Naive thymus-derived CD4-positive, alpha-beta T cell (primary cell): ENCODE measurements around the gene BCL11A. TPM values are rescaled to one million over a fixed set of nuclear protein-coding genes. Genes with fewer than 3 reads are reported as not detected.

Experiments used
- ATAC-seq: fragments of 150-1000 bp; cut with Tn5 transposase; 2 replicates; pipeline ENCODE4 v1.10.0; 2021; ENCODE audit warnings: mild to moderate bottlenecking, moderate library complexity
- CTCF ChIA-PET: fragments of 350-600 bp; sonication (Branson Sonifier 250); formaldehyde crosslinking; loops from one replicate; lab custom pipeline; 2021; ENCODE audit warnings: antibody characterized with exemption; lab: Charles Lee
- POLR2A ChIA-PET: fragments of 350-600 bp; sonication (Branson Sonifier 250); formaldehyde crosslinking; loops from one replicate; lab custom pipeline; 2021; ENCODE audit warnings: antibody characterized with exemption, inconsistent platforms; lab: Charles Lee
- DNase-seq, 9 donors: peaks; one replicate each; pipeline versions ENCODE4 v3.0.0 to v3.0.0-alpha.2; 2020 to 2022; ENCODE audit warnings: mixed read lengths in 1 of 9
- H3K27ac ChIP-seq: one replicate; pipeline ENCODE4 v1.7.0; 2013; ENCODE audit warnings: mild to moderate bottlenecking, low read depth, low read length, moderate library complexity
- H3K27me3 ChIP-seq, 2 donors: one replicate each; pipeline ENCODE4 v1.7.0; 2013; ENCODE audit warnings: low read length in 2 of 2, mild to moderate bottlenecking in 2 of 2, moderate library complexity in 2 of 2; ENCODE audit not compliant: control insufficient read depth in 2 of 2, insufficient read depth in 2 of 2
- H3K36me3 ChIP-seq, 3 experiments: 1 replicate in 2 of 3; 2 replicates in 1 of 3; pipeline ENCODE4 v1.7.0; 2013; ENCODE audit warnings: low read length in 3 of 3, mild to moderate bottlenecking in 3 of 3, moderate library complexity in 1 of 3; ENCODE audit not compliant: insufficient read depth in 3 of 3, control insufficient read depth in 2 of 3
- H3K4me1 ChIP-seq, 2 donors: one replicate each; pipeline ENCODE4 v1.7.0; 2013; ENCODE audit warnings: low read length in 2 of 2, mild to moderate bottlenecking in 2 of 2, moderate library complexity in 1 of 2; ENCODE audit not compliant: control insufficient read depth in 2 of 2, insufficient read depth in 2 of 2
- H3K4me3 ChIP-seq: 2 replicates; pipeline ENCODE4 v1.7.0; 2013; ENCODE audit warnings: mild to moderate bottlenecking, low read length
- H3K9me3 ChIP-seq, 3 experiments: 1 replicate in 2 of 3; 2 replicates in 1 of 3; pipeline ENCODE4 v1.7.0; 2013; ENCODE audit warnings: low read length in 3 of 3; ENCODE audit not compliant: control insufficient read depth in 2 of 3
- H3K27ac Mint-ChIP-seq, 9 donors: one replicate each; pipeline ENCODE4 v1.8.0; 2020 to 2022; ENCODE audit warnings: mixed read lengths in 9 of 9, mild to moderate bottlenecking in 8 of 9, moderate library complexity in 5 of 9, inconsistent platforms in 2 of 9
- H3K27me3 Mint-ChIP-seq, 5 donors: one replicate each; pipeline ENCODE4 v1.8.0; 2021 to 2022; ENCODE audit warnings: mixed read lengths in 5 of 5, mild to moderate bottlenecking in 1 of 5
- H3K36me3 Mint-ChIP-seq, 5 donors: one replicate each; pipeline ENCODE4 v1.8.0; 2020 to 2022; ENCODE audit warnings: mixed read lengths in 5 of 5, mild to moderate bottlenecking in 3 of 5, inconsistent platforms in 1 of 5
- H3K4me1 Mint-ChIP-seq, 7 donors: one replicate each; pipeline ENCODE4 v1.8.0; 2020 to 2022; ENCODE audit warnings: mixed read lengths in 7 of 7, mild to moderate bottlenecking in 3 of 7, inconsistent platforms in 1 of 7
- H3K4me3 Mint-ChIP-seq, 10 donors: one replicate each; pipeline ENCODE4 v1.8.0; 2020 to 2022; ENCODE audit warnings: mild to moderate bottlenecking in 10 of 10, mixed read lengths in 10 of 10, moderate library complexity in 6 of 10, inconsistent platforms in 2 of 10
- H3K9me3 Mint-ChIP-seq, 11 donors: one replicate each; pipeline ENCODE4 v1.8.0; 2020 to 2022; ENCODE audit warnings: mixed read lengths in 11 of 11, mild to moderate bottlenecking in 4 of 11, inconsistent platforms in 1 of 11, moderate library complexity in 1 of 11
- intact Hi-C, 2 donors: fragments of 100-400 bp; cut with micrococcal nuclease; formaldehyde crosslinking; loops; one replicate each; pipeline ENCODE4 v1.15.1; 2023
- polyA plus RNA-seq, 2 donors: library from polyadenylated mRNA; unstranded; fragments of 300-500 nt; fragmentation: Illumina TruSeq; gene quantifications; one replicate each; pipeline ENCODE4 v1.2.3, GENCODE V29; 2021
- total RNA-seq, 6 experiments: library from RNA in 5 of 6; stranded (reverse) in 5 of 6; gene quantifications; 1 replicate in 5 of 6; 2 replicates in 1 of 6; pipeline ENCODE4 v1.2.3 and lab custom pipeline; 2021 to 2026

BCL11A gene
- total and polyA plus RNA-seq, 7 experiments from 2014 or later: 1.5 to 26.2 (median 2.5) TPM; not detected in 1

- intact Hi-C loops: no loop called here
- Mint-ChIP-seq H3K4me1 (peaks cover 0 to 4% (median 0%) of the 10 kb centered on the region in 7 donors), H3K27me3 (peaks cover 0 to 18% (median 10%) of the 10 kb centered on the region in 5 donors), H3K27ac (no peak overlapping the region), H3K9me3 (peaks cover 0 to 1% (median 0%) of the 10 kb centered on the region in 11 donors), H3K4me3 (no peak overlapping the region), H3K36me3 (no peaks in the 10 kb centered on the region)
- H3K27me3 ChIP-seq: no peaks in the 10 kb centered on the region
- H3K4me3 ChIP-seq: no peak overlapping the region
- no peaks in the 10 kb centered on the region for H3K4me1 ChIP-seq
- DNase-seq (no peak), ATAC-seq (no peak)
- no peak overlapping the region for H3K27ac ChIP-seq
- POLR2A ChIA-PET: no interaction called here
- CTCF ChIA-PET: no interaction called here
- no peaks in the 10 kb centered on the region for H3K9me3 ChIP-seq
- no peaks in the 10 kb centered on the region for H3K36me3 ChIP-seq
Measured at GRCh38 chr2:60442608-60443007, 110.8 kb downstream of the BCL11A start.

DNA sequence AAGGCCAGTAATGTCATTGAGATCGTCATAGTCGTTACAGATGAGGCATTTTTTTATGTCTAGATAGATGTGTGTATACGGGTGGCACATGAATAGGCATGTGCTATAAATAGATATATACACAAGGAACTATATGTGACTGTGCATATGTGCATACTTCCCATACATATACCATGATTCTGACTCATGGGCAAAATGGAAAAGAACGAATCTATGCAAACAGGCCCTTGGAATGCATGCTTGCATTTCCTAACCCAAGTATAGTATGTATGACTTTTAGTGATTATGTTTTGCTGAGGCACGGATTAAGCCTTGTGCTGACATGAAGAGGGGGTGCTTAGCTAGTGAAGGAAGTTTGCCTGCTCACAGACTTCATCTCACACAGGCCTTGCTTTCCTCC lies 111.7 kb downstream of the BCL11A start:
- intact Hi-C loops: no loop called here
- no peak overlapping the region for H3K4me3 ChIP-seq
- H3K27ac Mint-ChIP-seq: no peak overlapping the region
- peaks cover 0 to 4% (median 0%) of the 10 kb centered on the region in 7 donors for H3K4me1 Mint-ChIP-seq
- H3K27ac ChIP-seq: no peak overlapping the region
- ChIA-PET POLR2A (no interaction called here), CTCF (no interaction called here)
- H3K4me3 Mint-ChIP-seq: no peak overlapping the region
- no peaks in the 10 kb centered on the region for H3K9me3 ChIP-seq
- no peaks in the 10 kb centered on the region for H3K27me3 ChIP-seq
- no peaks in the 10 kb centered on the region for H3K36me3 ChIP-seq
- no peak for ATAC-seq
- no peaks in the 10 kb centered on the region for H3K36me3 Mint-ChIP-seq
- H3K9me3 Mint-ChIP-seq: peaks cover 0 to 1% (median 0%) of the 10 kb centered on the region in 11 donors
- peaks cover 0 to 18% (median 13%) of the 10 kb centered on the region in 5 donors for H3K27me3 Mint-ChIP-seq
- no peaks in the 10 kb centered on the region for H3K4me1 ChIP-seq
- no peak for DNase-seq

GRCh38 chr2:60440767-60441163 lies 112.7 kb downstream of the BCL11A start:
- Mint-ChIP-seq H3K27ac (no peak overlapping the region), H3K4me1 (peaks cover 0 to 4% (median 0%) of the 10 kb centered on the region in 7 donors), H3K9me3 (peaks cover 0 to 1% (median 0%) of the 10 kb centered on the region in 11 donors), H3K27me3 (peaks cover 0 to 18% (median 13%) of the 10 kb centered on the region in 5 donors), H3K4me3 (no peak overlapping the region), H3K36me3 (no peaks in the 10 kb centered on the region)
- POLR2A ChIA-PET: no interaction called here
- Histone ChIP-seq H3K9me3 (no peaks in the 10 kb centered on the region), H3K4me1 (no peaks in the 10 kb centered on the region), H3K36me3 (no peaks in the 10 kb centered on the region), H3K27ac (no peak overlapping the region), H3K27me3 (no peaks in the 10 kb centered on the region), H3K4me3 (no peak overlapping the region)
- CTCF ChIA-PET: no interaction called here
- DNase-seq (no peak), ATAC-seq (no peak)
- intact Hi-C loops: no loop called here

DNA sequence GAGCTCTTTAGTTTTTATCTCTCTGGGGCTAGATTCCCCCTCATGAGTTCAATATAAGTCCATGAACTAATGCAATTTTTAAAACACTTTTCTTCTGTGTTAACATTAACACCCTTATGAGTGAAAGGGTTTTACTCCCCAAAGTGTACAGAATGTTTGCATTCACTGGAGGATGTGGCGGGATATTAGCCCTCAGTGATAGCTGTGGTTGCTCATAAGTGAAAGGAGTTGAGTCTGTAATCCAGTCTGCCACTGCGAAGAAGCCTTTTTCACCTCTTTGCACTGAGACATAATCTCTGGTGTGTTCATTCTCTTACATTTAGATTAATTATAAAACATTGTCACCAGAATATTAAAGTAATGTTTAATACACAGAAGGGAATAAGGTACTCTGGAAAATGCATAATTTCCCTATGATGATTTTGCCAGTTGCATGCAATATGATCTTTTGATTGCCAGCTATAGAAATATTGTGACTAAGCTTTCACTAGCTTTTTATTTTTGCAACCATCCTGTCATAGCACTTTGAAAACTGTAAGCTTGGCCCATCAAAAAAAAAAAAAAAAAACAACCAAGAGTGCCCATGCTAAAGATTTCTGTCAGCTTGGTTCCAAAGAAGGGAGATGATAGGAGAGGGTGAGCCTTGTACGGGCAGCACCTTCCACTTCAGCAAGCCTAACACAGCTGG lies 113.2 kb downstream of the BCL11A start:
- peaks cover 0 to 4% (median 0%) of the 10 kb centered on the region in 7 donors for H3K4me1 Mint-ChIP-seq
- H3K36me3 Mint-ChIP-seq: no peaks in the 10 kb centered on the region
- Histone ChIP-seq H3K9me3 (no peaks in the 10 kb centered on the region), H3K27ac (no peak overlapping the region), H3K4me1 (no peaks in the 10 kb centered on the region), H3K4me3 (no peak overlapping the region), H3K36me3 (no peaks in the 10 kb centered on the region), H3K27me3 (no peaks in the 10 kb centered on the region)
- intact Hi-C loops: no loop called here
- ChIA-PET CTCF (no interaction called here), POLR2A (no interaction called here)
- no peak overlapping the region for H3K27ac Mint-ChIP-seq
- peaks cover 0 to 18% (median 13%) of the 10 kb centered on the region in 5 donors for H3K27me3 Mint-ChIP-seq
- no peak overlapping the region for H3K4me3 Mint-ChIP-seq
- ATAC-seq: no peak
- peaks cover 0 to 1% (median 0%) of the 10 kb centered on the region in 11 donors for H3K9me3 Mint-ChIP-seq
- DNase-seq: no peak

DNA sequence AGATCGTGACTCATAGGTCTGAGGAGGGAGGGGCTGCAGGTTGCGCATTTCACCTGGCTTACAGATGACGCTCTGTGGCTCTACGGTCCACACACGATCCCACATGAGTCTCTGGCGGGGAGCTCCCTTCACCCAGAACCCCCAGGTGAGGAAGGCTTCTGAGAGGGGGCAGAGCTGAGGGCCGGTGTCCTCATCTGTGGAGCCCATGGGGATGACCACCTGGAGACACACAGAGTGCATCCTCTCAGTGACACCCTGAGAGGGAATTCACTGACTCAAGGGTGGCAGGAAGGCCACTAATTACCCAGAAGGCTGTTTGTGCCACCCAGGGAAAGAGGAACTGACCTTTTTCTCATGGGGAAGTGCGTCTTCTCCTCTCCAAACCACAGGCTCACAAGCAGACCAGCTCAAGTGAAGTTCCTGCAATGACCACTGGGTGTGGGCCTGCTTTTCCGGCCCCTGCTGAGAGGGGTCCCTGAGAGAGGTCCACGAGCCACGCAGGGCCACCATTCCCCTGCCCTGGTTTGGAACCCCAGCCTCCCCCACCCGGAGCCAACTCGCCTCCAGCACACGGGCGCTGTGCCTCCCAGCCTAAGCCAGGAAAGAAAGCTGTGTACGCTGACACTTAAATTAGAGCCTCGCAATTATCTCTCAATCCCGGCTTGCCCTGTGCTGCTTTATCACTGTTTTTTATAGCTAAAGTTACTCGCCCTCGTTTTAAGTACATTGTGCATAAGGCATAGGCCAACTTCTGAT lies 114.1 kb downstream of the BCL11A start:
- no peak overlapping the region for H3K27ac ChIP-seq
- no peaks in the 10 kb centered on the region for H3K36me3 Mint-ChIP-seq
- no peak overlapping the region for H3K4me3 Mint-ChIP-seq

GRCh38 chr2:60438653-60439052 lies 114.8 kb downstream of the BCL11A start:
- H3K36me3 ChIP-seq: no peaks in the 10 kb centered on the region
- peaks cover 0 to 18% (median 13%) of the 10 kb centered on the region in 5 donors for H3K27me3 Mint-ChIP-seq
- no peaks in the 10 kb centered on the region for H3K9me3 Mint-ChIP-seq
- ChIA-PET CTCF (no interaction called here), POLR2A (no interaction called here)
- no peaks in the 10 kb centered on the region for H3K4me1 ChIP-seq
- H3K4me3 Mint-ChIP-seq: no peak overlapping the region
- no peak for ATAC-seq
- no peak overlapping the region for H3K27ac ChIP-seq
- no peak overlapping the region for H3K4me3 ChIP-seq
- H3K27ac Mint-ChIP-seq: no peak overlapping the region
- DNase-seq: no peak
- H3K27me3 ChIP-seq: no peaks in the 10 kb centered on the region
- H3K9me3 ChIP-seq: no peaks in the 10 kb centered on the region
- intact Hi-C loops: no loop called here
- no peaks in the 10 kb centered on the region for H3K36me3 Mint-ChIP-seq
- peaks cover 0 to 4% (median 0%) of the 10 kb centered on the region in 7 donors for H3K4me1 Mint-ChIP-seq

More for the DNA sequence above, 114.1 kb downstream of the BCL11A start:
- Mint-ChIP-seq H3K9me3 (no peaks in the 10 kb centered on the region), H3K27ac (no peak overlapping the region), H3K4me1 (peaks cover 0 to 4% (median 0%) of the 10 kb centered on the region in 7 donors), H3K27me3 (peaks cover 0 to 18% (median 13%) of the 10 kb centered on the region in 5 donors)
- Histone ChIP-seq H3K4me3 (no peak overlapping the region), H3K4me1 (no peaks in the 10 kb centered on the region), H3K27me3 (no peaks in the 10 kb centered on the region), H3K36me3 (no peaks in the 10 kb centered on the region), H3K9me3 (no peaks in the 10 kb centered on the region)
- ChIA-PET POLR2A (no interaction called here), CTCF (no interaction called here)
- ATAC-seq (peak; percentile 92), DNase-seq (no peak)
- intact Hi-C loops: no loop called here
